HG03139 (cell line): ENCODE measurements around the gene GAS2.

ENCODE experiments used
- ATAC-seq: cut with Tn5 transposase; IDR thresholded peaks from one replicate; pipeline ENCODE4 v1.9.1; 2021; ENCODE audit not compliant: unreplicated experiment

GAS2 gene

DNA sequence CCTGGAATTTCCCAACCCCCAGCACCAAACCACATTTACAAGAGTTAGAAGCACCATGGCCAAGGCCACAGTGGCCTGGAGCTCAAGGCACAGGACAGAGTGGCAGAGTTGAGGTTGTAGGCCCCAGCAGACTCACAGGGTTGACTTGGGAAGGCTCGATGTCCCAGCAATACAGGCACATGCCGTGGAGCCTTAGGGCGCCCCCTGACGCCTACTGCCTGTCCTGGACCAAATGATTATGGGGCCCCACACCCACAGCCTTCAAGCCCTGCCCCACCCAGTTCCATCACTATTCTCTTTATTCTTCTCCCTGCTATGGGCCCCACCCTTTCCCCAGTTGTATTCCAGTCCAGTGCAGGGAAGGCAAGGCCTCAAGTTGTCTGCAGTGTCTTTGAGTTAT is 193.8 kb downstream of the GAS2 start, which contains the start of gene CCDC179:
Gene CCDC179 (minus strand): TSS at position 234 of the 400 bp plus-strand sequence. CDS start 53 bp downstream, at position 181.
- ATAC-seq = no peak
